GM19455 (cell line): Measurements from ENCODE around the gene IQGAP3.

ENCODE experiments used
- ATAC-seq: cut with Tn5 transposase; IDR thresholded peaks from one replicate; pipeline ENCODE4 v1.9.1; 2021; ENCODE audit not compliant: unreplicated experiment

Gene IQGAP3

DNA sequence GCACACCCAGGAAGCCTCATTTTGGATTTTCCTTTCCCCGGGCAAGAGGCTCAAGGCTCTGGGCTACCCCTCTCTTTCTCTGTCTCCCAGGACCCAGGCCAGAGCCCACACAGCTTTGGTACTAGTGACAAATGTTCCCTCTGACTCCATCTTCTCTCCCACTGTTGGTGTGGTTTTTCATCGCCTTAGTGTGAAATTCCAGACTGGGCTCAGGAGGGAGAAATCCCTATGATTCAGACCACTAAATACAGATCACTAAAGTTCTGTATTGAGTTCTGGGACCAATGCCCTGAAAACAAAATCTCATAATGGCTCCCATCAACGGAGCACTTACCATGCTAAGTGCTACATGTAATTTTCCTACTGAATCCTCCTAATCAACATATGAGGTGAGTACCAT is 26.1 kb downstream of the IQGAP3 start:
- ATAC-seq = no peak

DNA sequence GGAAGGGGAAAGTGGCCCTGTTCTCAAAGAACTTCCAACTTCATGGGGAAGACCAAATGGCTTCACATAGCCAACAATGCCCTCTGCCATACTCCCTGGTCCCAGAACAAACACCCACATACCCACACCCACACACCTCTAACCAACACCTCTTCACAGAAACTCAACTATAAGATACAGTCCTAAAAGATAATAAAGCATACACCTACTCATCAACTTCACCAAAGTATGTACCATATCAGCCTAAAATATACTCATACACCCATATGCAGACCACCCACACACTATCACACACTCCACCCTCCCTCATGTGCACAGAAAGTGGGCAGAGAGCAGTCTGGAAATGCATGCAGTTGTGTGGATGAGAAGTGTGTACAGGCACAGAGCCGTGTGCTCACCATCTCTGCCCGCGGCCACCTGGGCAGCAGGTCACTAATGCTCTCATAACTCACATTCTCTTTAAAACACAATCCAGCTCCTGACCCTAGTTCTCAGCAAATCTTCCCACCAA is 27.7 kb downstream of the IQGAP3 start:
- no peak for ATAC-seq

DNA sequence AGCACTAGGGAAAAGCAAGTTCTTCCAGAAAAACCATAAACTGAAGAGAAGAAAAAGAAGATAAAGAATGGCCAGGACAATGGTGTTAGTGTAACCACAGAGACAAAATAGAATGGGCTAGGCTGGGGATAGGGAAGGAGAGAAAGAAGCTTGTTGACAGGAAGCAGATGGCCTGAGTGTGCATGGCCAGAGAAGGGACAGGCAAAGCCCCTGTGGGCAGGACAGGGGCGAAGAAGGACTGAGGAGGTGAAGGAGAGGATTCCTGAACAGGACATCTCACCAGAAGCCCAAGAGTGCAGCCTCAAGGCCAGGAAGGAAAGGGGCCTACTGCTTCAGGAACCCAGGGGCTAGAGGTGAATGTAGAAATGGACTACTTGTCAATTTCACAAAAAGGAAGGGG is 29.3 kb downstream of the IQGAP3 start:
- no peak for ATAC-seq

DNA sequence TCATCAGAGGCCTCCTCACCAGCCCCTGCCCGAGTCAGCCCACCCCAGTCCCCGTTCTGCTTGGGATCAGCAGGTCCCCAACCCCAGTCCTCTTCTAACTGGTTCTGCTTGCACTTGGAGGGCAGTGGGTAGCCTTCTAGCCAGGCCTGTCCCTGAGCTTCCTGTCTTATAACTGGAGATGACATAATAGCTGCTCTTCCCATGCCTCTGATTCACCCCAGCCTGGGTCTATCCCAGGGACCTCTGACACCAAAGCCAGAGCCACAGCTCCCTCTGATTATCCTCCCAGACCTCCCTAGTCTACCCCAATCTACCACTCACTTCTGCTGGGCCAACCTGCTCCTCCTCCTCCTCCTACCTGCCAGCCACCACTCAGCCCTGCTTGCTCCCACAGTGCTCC is 31.4 kb downstream of the IQGAP3 start:
- ATAC-seq = no peak

DNA sequence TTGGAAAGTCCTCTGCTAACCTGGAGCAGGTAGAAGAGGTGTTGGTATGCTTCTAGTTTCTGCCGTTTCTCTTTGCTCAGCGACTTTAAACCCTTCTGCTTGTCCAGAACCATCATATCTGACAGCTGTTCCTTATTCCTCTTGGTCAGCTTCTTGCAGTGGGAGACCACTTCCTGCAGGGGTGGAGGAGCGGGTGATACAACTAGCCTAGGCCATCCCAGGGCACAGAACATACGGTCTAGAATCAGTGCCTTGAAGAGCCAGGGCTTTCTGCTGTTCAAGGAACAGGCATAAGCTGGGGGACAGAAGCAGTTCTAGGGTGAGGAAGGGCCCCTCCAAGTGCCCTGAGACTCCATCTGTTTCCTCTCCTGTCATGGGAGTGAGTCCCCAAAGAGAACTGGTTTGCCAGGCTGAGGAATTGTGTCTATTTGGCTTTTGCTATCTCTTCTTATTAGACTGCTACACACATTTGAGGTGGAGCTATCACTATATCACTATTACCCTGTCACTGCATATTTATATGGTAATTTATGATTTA is 32.5 kb downstream of the IQGAP3 start:
- ATAC-seq = no peak

DNA sequence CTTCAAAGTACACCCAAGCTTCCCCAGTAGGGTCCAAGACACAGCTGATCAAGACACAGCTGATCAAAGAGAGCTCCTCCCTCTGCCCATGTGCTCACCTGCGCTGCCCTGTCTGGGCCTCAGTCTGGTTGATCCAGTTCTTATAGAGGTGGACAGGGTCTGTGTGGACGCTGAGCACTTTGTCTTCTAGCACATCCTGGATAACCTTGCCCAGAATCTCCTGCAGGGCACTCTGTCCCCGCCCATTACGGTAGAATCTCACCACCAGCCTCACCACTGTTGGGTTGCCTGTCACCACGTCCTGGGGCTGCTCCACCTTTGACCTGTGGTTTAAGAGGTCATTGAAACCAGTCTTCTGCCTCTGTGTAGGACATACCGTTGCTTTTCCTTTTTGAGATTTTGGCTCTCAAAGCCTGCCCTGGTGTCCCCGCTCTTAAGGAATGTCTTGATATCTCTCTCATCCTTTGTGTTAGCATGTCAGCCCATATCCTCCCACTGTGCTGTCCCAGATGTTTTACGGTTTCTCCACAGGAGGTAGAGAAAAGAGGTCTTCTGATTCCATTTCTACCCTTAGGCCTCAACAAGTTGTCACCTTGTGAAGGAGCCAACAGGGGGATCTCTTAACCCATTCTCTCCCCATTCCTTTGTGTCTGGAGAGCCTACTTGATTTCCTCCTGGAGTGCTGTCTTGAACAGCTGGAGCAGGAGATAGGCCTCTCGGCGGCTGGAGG is 33.5 kb downstream of the IQGAP3 start:
- ATAC-seq = no peak

DNA sequence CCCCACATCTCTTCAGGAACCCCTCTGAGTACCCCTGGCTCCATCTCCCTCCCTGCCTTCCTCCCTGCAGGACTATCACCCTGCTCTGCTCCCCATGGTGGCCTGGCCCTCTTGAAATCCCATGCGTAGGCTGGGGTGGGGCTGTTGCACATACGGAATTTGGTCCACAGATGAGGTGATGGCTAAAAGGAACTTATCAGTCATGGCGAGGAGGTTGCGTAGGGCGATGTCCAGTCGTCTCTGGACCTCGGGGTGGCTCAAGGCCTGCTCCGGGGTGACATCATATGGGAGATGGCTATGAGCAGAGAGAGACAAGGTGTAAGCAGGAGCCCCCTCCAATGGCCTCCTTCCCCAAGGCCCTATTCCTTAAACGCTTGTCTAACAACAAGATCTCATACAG is 35.3 kb downstream of the IQGAP3 start:
- ATAC-seq = no peak

DNA sequence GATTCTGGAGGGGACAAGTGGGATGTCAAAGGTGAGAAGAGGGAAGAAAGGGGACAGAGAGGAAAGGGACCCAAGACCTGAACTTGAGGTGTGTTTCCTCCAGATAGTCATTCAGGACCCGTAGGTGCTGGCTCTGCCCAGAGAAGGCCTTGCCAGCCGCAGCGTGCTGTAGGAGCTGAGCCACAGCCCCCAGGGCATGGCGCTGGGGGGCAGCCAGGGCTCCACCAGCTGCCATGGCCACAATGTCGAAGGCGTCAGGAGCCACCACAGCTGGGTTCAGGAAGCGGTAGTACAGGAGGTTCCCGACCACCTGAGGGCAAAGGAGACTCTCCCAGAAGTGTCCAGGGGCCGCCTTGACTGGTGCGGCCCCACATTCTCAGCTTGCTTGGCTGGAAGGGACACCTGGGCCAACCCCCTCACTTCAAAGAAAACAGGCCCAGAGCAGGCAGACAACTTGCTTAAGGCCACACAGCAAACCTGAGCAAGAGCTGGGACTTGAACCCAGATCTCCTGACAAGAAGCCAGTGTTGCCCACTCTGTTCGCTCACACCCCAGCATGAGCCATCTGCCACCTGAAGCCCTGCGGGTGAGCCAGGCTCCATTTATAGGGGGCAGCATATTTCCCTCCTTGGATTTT is 37.8 kb downstream of the IQGAP3 start:
- ATAC-seq = no peak

DNA sequence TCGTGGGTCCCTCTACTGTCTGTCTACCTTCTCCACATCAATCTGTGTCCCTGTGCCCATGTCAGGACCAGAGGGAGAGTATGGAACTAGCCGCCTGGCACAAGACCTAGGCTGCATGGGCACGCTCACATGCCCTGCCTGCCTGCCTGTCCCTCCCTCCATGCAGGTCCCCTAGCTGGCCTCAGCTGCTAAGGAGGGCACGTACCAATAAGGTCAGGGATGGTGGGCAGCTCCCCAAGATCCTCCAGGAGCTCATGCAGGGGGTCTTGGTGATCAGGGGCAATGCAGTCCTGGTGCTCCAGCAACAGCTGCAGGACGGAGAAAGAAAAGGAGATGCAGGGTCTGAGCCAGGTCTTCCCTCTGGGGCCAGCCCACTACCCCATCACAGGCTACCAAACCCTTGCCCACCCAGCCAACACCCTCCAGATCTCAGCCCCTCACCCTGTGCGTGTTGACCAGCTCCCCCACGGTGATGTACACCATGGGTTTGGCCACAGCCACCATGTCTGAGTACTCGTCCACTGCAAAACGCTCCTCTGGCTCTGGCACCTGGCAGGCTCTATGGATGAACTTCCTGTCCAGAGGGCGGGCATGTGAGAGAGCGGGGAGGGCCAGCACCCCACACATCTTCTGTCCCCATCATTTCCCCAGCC is 38.7 kb downstream of the IQGAP3 start:
- ATAC-seq = no peak

DNA sequence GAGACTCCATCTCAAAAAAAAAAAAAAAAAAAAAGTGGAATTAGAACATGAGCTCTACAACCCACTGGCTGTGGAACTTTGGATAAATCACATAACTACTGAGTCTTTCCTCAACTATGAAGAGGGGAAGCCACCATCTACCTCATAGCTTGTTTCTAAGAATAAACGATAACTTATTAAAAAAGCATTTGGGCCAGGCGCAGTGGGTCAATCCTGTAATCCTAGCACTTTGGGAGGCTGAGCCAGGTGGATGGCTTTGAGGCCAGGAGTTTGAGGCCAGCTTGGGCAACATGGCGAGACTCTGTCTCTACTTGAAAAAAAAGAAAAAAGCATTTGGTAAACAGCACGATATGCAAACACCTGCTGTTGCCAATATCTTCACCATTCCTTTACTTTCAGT is 40.0 kb downstream of the IQGAP3 start:
- ATAC-seq = no peak

DNA sequence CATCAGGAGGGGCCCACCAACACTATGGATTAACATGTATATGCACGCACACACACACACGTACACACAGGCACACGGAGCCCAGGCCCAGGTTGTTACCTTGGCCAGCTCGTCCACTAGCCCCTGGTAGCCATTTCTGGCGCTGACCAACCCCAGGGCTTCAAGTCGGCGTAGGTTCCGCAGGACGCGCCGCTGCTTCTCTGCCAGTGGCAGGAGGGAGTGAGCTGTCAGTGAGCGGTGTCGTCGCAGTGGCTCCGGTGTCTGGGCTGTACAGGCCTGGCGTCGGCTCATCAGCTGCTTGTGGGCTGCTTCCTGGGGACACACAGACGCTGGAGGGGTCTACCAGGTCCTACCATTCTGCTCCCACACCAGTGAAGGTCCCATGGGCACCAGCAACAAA is 42.4 kb downstream of the IQGAP3 start:
- ATAC-seq = no peak

DNA sequence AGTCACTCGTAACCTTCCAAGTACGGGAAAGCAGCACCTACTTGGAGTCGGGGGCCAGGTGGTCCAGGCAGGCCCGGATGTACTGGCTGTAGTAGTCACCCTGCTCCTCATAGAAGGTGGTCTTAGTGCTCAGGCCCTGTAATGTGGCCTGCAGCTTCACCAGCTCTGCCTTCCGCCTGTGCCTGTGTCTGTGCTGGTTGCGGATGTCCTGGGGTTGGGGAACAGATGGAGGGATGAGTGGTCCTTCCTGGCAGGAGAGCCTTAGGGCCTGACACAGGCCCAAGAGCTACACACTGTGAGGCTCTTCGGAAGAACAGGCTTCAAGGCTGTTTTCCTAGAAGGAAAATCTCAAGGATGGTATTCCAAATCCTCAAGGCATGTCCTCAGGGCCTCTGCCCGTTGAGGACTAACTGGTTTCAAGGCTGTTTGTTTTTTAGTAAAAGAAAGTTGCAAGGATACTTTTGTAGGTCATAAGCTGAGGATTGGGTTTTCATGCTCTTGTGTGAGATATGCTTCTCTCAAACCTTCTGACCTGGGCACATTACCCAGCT is 43.4 kb downstream of the IQGAP3 start:
- ATAC-seq = no peak

DNA sequence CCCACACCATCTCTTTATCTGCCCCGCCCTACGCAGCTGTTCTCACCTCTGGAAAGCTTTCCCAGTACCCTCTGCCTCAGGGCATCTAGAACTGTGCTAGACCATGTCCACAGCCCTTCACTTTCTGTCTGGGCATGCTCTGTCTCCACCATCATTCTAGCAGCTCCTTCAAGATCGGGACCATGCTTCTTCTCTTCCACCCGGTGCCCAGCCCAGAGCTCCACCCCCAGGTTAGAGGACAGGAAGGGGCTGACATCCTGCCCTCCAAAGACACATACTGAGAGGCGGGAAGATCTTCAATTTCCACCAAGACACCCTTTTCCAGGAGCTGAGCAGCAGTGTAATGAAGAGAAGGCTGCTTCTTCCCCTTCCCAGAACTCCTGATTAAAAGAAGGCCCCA is 44.1 kb downstream of the IQGAP3 start:
- ATAC-seq = no peak

DNA sequence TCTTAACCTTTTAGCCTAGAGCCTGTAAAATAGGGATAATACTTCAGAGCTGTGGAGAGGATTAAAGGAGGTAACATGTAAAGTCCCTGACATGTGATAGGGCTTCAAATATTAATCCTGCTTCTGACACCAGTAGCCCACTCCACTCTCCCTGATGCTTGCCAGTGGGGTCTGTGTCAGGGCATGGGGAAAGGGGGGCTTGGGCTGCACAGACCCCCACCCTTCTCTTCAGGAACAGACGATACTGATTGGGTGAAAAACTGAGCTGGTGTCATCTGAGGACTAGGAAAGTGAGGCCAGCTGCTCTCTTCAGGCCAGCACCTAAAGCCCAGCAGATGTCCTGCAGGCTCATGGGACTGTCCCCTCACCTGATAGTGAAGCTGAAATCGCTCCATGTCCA is 44.8 kb downstream of the IQGAP3 start:
- no peak for ATAC-seq

DNA sequence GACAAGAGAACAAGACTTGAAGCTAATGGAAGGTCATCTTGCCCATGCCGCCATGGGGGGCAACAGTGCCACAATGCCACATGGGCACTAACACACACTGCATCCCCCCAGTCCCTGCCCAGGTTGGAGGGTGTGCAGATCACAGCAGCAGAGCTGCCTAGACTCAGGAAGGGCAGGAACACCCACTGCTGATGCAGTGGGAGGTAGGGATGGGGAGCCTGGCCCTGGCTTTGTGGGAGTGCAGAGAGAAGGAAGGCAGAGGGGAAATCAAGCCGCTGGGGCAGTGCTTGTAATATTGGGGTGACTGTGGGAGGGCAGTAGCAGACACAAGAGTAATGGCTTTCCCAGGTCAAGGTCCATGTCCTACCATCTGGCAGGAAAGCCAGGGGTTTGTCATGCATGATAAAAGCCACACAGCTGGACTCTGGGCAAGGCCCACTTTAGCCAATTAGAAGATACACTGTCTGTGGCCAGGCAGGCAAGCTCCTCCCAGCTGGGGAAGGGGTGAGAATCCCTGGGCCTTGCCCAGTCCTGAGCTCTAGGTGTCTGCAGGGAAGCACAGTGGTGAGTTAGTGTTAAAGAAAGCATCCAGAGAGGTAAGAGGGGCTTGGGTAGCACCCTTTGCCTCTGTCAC is 46.4 kb downstream of the IQGAP3 start:
- no peak for ATAC-seq

DNA sequence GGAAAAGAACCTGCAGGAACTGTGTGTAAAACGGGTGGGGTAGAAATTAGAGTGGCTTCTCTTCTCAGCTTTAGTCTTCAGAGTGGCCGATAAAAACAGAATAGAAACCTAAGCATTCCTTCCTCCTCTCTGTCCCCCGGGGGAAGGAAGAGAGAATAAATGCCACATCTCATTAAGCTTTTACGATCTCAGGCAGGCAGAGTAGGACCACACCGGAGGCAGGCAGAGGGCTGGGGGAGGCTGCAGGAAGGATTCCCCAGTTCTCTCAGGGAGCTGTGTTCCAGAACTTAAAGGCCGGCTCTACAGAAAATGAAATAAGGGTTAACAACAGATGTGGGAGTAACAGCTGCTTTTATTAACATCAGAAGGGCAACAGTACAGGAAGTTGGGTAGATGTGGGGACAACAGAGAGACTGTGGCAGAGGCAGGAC is 47.3 kb downstream of the IQGAP3 start:
- ATAC-seq = no peak

DNA sequence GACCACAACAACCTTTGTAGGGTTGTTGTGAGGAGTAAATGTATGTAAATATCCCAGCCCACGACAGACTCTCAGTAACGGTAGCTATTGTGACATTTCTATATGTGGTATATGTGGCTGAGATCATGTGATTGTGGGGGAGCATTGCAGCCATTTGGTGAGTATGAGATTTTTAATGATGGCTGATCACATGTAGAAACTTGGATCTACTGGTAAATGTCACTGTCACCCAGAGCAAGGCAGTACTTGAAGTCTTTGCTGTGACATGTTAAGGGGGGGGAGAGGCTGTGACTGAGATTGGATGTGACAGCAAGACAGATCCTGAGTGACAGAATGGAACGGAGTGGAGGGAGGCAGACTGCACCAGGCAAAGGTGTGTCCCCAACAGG is 47.9 kb downstream of the IQGAP3 start:
- no peak for ATAC-seq

DNA sequence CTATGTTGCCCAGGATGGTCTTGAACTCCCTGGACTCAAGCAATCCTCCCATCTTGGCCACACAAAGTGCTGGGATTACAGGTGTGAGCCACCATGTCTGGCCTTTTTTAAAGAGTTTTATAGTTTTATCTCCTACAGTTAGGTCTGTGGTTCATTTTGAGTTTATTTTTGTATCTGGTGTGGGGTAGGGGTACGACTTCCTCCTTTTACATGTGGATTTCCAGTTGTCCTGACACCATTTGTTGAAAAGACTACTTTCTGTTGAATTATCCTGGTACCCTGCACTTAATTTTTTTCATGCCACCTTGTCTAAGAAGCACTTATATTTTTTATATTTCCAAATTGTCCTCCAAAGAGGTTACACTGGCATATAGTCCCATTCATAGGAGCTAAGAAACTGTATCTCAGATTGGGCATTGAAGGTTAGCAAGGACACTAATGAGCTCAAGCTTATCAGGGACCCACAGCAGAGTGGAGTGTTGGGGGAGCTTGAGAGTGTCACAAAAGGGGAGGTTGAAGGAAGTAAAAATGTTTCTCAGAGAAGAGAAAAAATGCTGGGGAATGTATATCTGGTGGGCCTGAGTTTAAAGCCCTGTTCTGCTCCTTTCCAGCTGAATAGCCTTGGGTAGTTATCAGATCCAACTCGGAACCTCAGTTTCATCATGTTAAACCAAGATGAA is 48.4 kb downstream of the IQGAP3 start:
- no peak for ATAC-seq

DNA sequence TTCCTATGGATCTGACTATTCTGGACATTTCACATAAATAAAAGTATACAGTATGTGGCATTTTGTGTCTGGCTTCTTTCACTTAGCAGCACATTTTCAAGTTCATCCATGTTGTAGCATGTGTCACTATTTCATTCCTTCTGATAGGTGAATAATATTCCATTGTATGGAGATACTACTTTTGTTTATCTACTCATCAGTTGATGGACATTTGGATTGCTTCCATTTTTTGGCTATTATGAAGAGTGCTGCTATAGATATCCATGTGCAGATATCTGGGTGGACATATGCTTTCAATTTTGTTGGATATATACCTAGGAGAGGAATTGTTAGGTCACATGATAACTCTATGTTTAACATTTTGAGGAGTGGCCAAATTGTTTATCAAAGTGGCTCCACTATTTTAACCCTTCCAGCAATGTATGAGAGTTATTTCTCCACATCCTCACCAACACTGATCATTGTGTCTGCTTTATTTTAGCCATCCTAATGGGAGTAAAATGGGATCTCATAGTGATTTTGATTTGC is 49.9 kb downstream of the IQGAP3 start:
- no peak for ATAC-seq

DNA sequence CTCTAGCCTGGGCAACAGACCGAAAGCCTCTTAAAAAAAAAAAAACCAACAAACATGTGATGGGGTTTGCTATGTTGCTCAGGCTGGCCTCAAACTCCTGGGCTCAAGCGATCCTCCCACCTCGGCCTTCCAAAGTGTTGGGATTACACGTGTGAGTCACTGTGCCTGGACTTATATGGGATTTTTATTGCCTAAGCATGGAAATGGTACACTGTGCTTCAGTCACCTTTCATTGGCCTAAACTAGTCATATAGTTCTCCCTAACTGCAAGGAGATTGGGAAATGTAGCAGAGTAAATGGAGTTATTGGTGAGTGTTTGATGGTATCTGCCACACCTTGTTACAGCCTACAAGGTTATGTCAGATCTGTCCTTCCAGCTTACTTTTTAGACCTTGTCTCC is 54.6 kb downstream of the IQGAP3 start:
- ATAC-seq = no peak
